PC-3 (cell line): ENCODE data around the gene OR4C3. TPM values are rescaled to one million over a fixed set of nuclear protein-coding genes. Genes with fewer than 3 reads are reported as not detected.
"Not testable (repeated sequence)": the region's sequence is repeated elsewhere in the genome, so short reads cannot be mapped to it uniquely, and the experiment has no call there.

ENCODE experiments used
- ATAC-seq: fragments of 200-7000 bp; cut with Tn5 transposase; 2 replicates; pipeline ENCODE4 v1.9.1; 2020; ENCODE audit warnings: mild to moderate bottlenecking, moderate library complexity
- BruUV-seq: library from RNA; stranded (reverse); fragments of 400-500 nt; replicated peaks from 2 replicates; lab custom pipeline; 2021; lab: Mats Ljungman, UMichigan
- CTCF ChIA-PET: fragments of 300-600 bp; sonication (Branson Sonifier 250); formaldehyde crosslinking; loops from one replicate; lab custom pipeline; 2022; ENCODE audit warnings: antibody characterized with exemption; lab: Charles Lee
- POLR2A ChIA-PET: fragments of 300-600 bp; sonication (Branson Sonifier 250); formaldehyde crosslinking; loops from one replicate; lab custom pipeline; 2022; ENCODE audit warnings: antibody characterized with exemption; ENCODE audit not compliant: unreplicated experiment; lab: Charles Lee
- DNase-seq: peaks from one replicate; pipeline ENCODE4 v3.0.0-alpha.2; 2015
- H2AFZ ChIP-seq: fragments of 300-600 bp; sonication (generic); 2 replicates; pipeline ENCODE4 v1.6.0; 2016; ENCODE audit warnings: antibody characterized with exemption, low read length
- H3F3A ChIP-seq: fragments of 300-600 bp; sonication (generic); one replicate; pipeline ENCODE4 v1.6.0; 2017; ENCODE audit warnings: antibody characterized with exemption, low read length, control low read depth, mild to moderate bottlenecking; ENCODE audit not compliant: unreplicated experiment
- H3K27ac ChIP-seq: fragments of 300-600 bp; sonication (generic); 2 replicates; pipeline ENCODE4 v1.5.1; 2016; ENCODE audit warnings: mild to moderate bottlenecking, low read length
- H3K27me3 ChIP-seq: fragments of 300-600 bp; sonication (generic); 2 replicates; pipeline ENCODE4 v1.6.1; 2016; ENCODE audit warnings: low read length, mixed read lengths
- H3K36me3 ChIP-seq: fragments of 300-600 bp; sonication (generic); 2 replicates; pipeline ENCODE4 v1.6.1; 2016; ENCODE audit warnings: low read depth, mixed run types, low read length, mixed read lengths
- H3K4me1 ChIP-seq: fragments of 300-600 bp; sonication (generic); 2 replicates; pipeline ENCODE4 v1.5.1; 2016; ENCODE audit warnings: low read length; ENCODE audit not compliant: insufficient read depth
- H3K4me2 ChIP-seq: fragments of 300-600 bp; sonication (generic); 2 replicates; pipeline ENCODE4 v1.6.0; 2016; ENCODE audit warnings: low read length
- H3K4me3 ChIP-seq: fragments of 300-600 bp; sonication (generic); 2 replicates; pipeline ENCODE4 v1.5.1; 2016; ENCODE audit warnings: mild to moderate bottlenecking, low read length, mixed read lengths
- H3K79me2 ChIP-seq: fragments of 300-600 bp; sonication (generic); 2 replicates; pipeline ENCODE4 v1.6.1; 2017; ENCODE audit warnings: low read length, mixed read lengths
- H3K9ac ChIP-seq: fragments of 300-600 bp; sonication (generic); 2 replicates; pipeline ENCODE4 v1.6.0; 2016; ENCODE audit warnings: mild to moderate bottlenecking, low read length
- H3K9me2 ChIP-seq: fragments of 300-600 bp; sonication (generic); replicated peaks from 2 replicates; pipeline ENCODE4 v1.6.1; 2016; ENCODE audit warnings: mixed run types, low read length, mixed read lengths
- H3K9me3 ChIP-seq: fragments of 300-600 bp; sonication (generic); 2 replicates; pipeline ENCODE4 v1.6.1; 2016; ENCODE audit warnings: low read length, mixed read lengths
- H4K20me1 ChIP-seq: fragments of 300-600 bp; sonication (generic); 2 replicates; pipeline ENCODE4 v1.6.1; 2016; ENCODE audit warnings: low read length, mixed read lengths
- CTCF ChIP-seq: fragments of 300-600 bp; sonication (generic); conservative IDR thresholded peaks from 2 replicates; pipeline ENCODE4 v1.5.1; 2017; ENCODE audit warnings: antibody characterized with exemption, low read depth, mild to moderate bottlenecking, low read length
- EZH2 ChIP-seq: fragments of 300-600 bp; sonication (generic); IDR thresholded peaks from one replicate; pipeline ENCODE4 v1.6.1; 2017; ENCODE audit warnings: antibody characterized with exemption, mild to moderate bottlenecking, low read length; ENCODE audit not compliant: unreplicated experiment
- EZH2phosphoT487 ChIP-seq: fragments of 300-600 bp; sonication (generic); IDR thresholded peaks from 2 replicates; pipeline ENCODE4 v1.6.1; 2018; ENCODE audit warnings: mild to moderate bottlenecking, antibody characterized with exemption, low read length, borderline replicate concordance
- intact Hi-C: fragments of 100-400 bp; cut with micrococcal nuclease; formaldehyde crosslinking; loops from 2 replicates; pipeline ENCODE4 v1.9.0; 2023
- total RNA-seq: library from RNA; depleted of rRNA; stranded (reverse); fragments of >200 nt; gene quantifications from 2 replicates; pipeline ENCODE4 v1.2.3, GENCODE V29; 2014; rRNA removed

The OR4C3 gene
- total RNA-seq, 1 experiment from 2014 or later = not detected

- H3K9me2 ChIP-seq = no peaks in the 10 kb centered on the region
- H3K9me3 ChIP-seq = no peaks in the 10 kb centered on the region
- no peaks in the 10 kb centered on the region for H3K4me1 ChIP-seq
- no peaks in the 10 kb centered on the region for H4K20me1 ChIP-seq
- H3K9ac ChIP-seq = no peak overlapping the region
- TF ChIP-seq EZH2phosphoT487 (no peak), EZH2 (no peak), CTCF (no peak)
- H3K4me2 ChIP-seq = no peak overlapping the region
- H3K79me2 ChIP-seq = no peaks in the 10 kb centered on the region
- no peak overlapping the region for H2AFZ ChIP-seq
- no peaks in the 10 kb centered on the region for H3K36me3 ChIP-seq
- ATAC-seq (no peak), DNase-seq (no peak)
- H3K27ac ChIP-seq = no peak overlapping the region
- POLR2A ChIA-PET = no interaction called here
- BruUV-seq = no TSS peak
- no peaks in the 10 kb centered on the region for H3F3A ChIP-seq
- H3K4me3 ChIP-seq = no peak overlapping the region
- H3K27me3 ChIP-seq = no peaks in the 10 kb centered on the region
- intact Hi-C loops = no loop called here
- CTCF ChIA-PET = no interaction called here
Observed at GRCh38 chr11:48354677-48355076, 30.0 kb downstream of the OR4C3 start.

- H3F3A ChIP-seq, H3K27me3 ChIP-seq, intact Hi-C loops, CTCF ChIA-PET, ATAC-seq, H3K4me1 ChIP-seq, H2AFZ ChIP-seq, H3K27ac ChIP-seq, H3K4me2 ChIP-seq, H3K9me3 ChIP-seq, H3K4me3 ChIP-seq, H3K36me3 ChIP-seq, POLR2A ChIA-PET, H3K79me2 ChIP-seq, DNase-seq, H3K9ac ChIP-seq, H3K9me2 ChIP-seq, BruUV-seq, H4K20me1 ChIP-seq: not testable (repeated sequence)
Observed at GRCh38 chr11:48361289-48361688, 36.6 kb downstream of the OR4C3 start.

- Histone ChIP-seq H3K9me2 (no peaks in the 10 kb centered on the region), H3K4me2 (no peak within 1 kb of the TSS), H3K79me2 (no peaks in the 10 kb centered on the region), H3K4me1 (no peaks in the 10 kb centered on the region), H3K9me3 (no peaks in the 10 kb centered on the region), H3K27me3 (no peaks in the 10 kb centered on the region), H3F3A (no peaks in the 10 kb centered on the region), H3K36me3 (no peaks in the 10 kb centered on the region), H4K20me1 (no peaks in the 10 kb centered on the region), H3K4me3 (no peak within 1 kb of the TSS), H2AFZ (no peak within 1 kb of the TSS), H3K9ac (no peak within 1 kb of the TSS), H3K27ac (no peak within 1 kb of the TSS)
- CTCF ChIA-PET = no interaction called here
- POLR2A ChIA-PET = no interaction called here
- intact Hi-C loops = no loop called here
- ATAC-seq = no peak
- DNase-seq = no peak
- BruUV-seq = no TSS peak
- no peak for TF ChIP-seq CTCF
- TF ChIP-seq EZH2 = no peak
- no peak for TF ChIP-seq EZH2phosphoT487
Observed at GRCh38 chr11:48366365-48366764, 41.6 kb downstream of the OR4C3 start, which contains the start of gene OR4C5. Gene OR4C5 (minus strand): TSS chr11:48366465. CDS start chr11:48366465, 0 bp downstream.

Other genes starting within 250 kb of the OR4C3 start
- not detected in 2 replicates for gene OR4B1, start 108.1 kb upstream of the OR4C3 start, total RNA-seq
- gene OR4X2, start 79.8 kb upstream of the OR4C3 start, total RNA-seq = not detected in 2 replicates
- not detected in 2 replicates for gene OR4X1, start 61.1 kb upstream of the OR4C3 start, total RNA-seq
- gene OR4S1, start 18.7 kb upstream of the OR4C3 start, total RNA-seq = not detected in 2 replicates
- gene OR4C5, start 41.5 kb downstream of the OR4C3 start, total RNA-seq = not detected in 2 replicates
- not detected in 2 replicates for gene OR4A47, start 163.9 kb downstream of the OR4C3 start, total RNA-seq